ENCODE data around the gene TBC1D1.

TBC1D1 gene

GRCh38 chr4:38007645-38008044, 116.8 kb downstream of the TBC1D1 start:
- H3K4me3 ChIP-seq (ENCODE audit: low read depth, low read length), result no peak overlapping the region
- no peak for TF ChIP-seq CTCF (IDR thresholded peaks at IDR 0.05; ENCODE audit: low read depth, low read length)

GRCh38 chr4:38008571-38009021, 117.7 kb downstream of the TBC1D1 start:
- no peak overlapping the region for H3K4me3 ChIP-seq (ENCODE audit: low read depth, low read length)
- no peak for TF ChIP-seq CTCF (IDR thresholded peaks at IDR 0.05; ENCODE audit: low read depth, low read length)

GRCh38 chr4:38009421-38009820, 118.5 kb downstream of the TBC1D1 start:
- no peak overlapping the region for H3K4me3 ChIP-seq (ENCODE audit: low read depth, low read length)
- no peak for TF ChIP-seq CTCF (IDR thresholded peaks at IDR 0.05; ENCODE audit: low read depth, low read length)

GRCh38 chr4:38009949-38010348, 119.1 kb downstream of the TBC1D1 start:
- no peak for TF ChIP-seq CTCF (IDR thresholded peaks at IDR 0.05; ENCODE audit: low read depth, low read length)
- no peak overlapping the region for H3K4me3 ChIP-seq (ENCODE audit: low read depth, low read length)

GRCh38 chr4:38011511-38012162, 120.8 kb downstream of the TBC1D1 start:
- H3K4me3 ChIP-seq (ENCODE audit: low read depth, low read length), result no peak overlapping the region
- no peak for TF ChIP-seq CTCF (IDR thresholded peaks at IDR 0.05; ENCODE audit: low read depth, low read length)

- no peak for TF ChIP-seq CTCF (IDR thresholded peaks at IDR 0.05; ENCODE audit: low read depth, low read length)
These were observed 122.8 kb downstream of the TBC1D1 start for GRCh38 chr4:38013461-38014366.

GRCh38 chr4:38014421-38014852, 123.6 kb downstream of the TBC1D1 start:
- TF ChIP-seq CTCF (IDR thresholded peaks at IDR 0.05; ENCODE audit: low read depth, low read length), result no peak
- no peak overlapping the region for H3K4me3 ChIP-seq (ENCODE audit: low read depth, low read length)

More at GRCh38 chr4:38013461-38014366, 122.8 kb downstream of the TBC1D1 start:
- H3K4me3 ChIP-seq (ENCODE audit: low read depth, low read length), result no peak overlapping the region

Data from WI38 (cell line).